Esophagus squamous epithelium (tissue), 4 donors: Measurements from ENCODE around the gene ARHGEF12.

Experiments used
- CTCF ChIP-seq, 6 experiments: fragments of 450-650 bp in 4 of 6; fragments of 200-600 bp in 2 of 6; sonication (generic) in 2 of 6; IDR thresholded peaks; one replicate each; pipeline ENCODE4 v1.5.1; 2016 to 2019; ENCODE audit warnings: antibody characterized with exemption in 6 of 6, mild to moderate bottlenecking in 4 of 6, moderate library complexity in 4 of 6
- POLR2A ChIP-seq, 4 donors: fragments of 450-650 bp; IDR thresholded peaks; one replicate each; pipeline ENCODE4 v1.6.1; 2017; ENCODE audit warnings: antibody characterized with exemption in 4 of 4, mild to moderate bottlenecking in 4 of 4, moderate library complexity in 3 of 4

GRCh38 chr11:120446802-120447201 is 110.6 kb downstream of the ARHGEF12 start:
- TF ChIP-seq CTCF (IDR thresholded peaks at IDR 0.05) (no peak), POLR2A (IDR thresholded peaks at IDR 0.05) (no peak)
